DMS114 treated with DMSO at 0.1 percent for 48 hours (cell line): ENCODE data around the gene SLC35E3.
"Not testable (repeated sequence)": the region's sequence is repeated elsewhere in the genome, so short reads cannot be mapped to it uniquely, and the experiment has no call there.

ENCODE experiments used
- DNase-seq: peaks from one replicate; lab custom pipeline; 2025; ENCODE audit not compliant: unreplicated experiment; lab: John Stamatoyannopoulos, UW

Gene SLC35E3

GRCh38 chr12:68793975-68794652 is 48.1 kb downstream of the SLC35E3 start:
- DNase-seq = no peak

- DNase-seq = no peak
Measured at GRCh38 chr12:68794653-68795251, 48.8 kb downstream of the SLC35E3 start.

- no peak for DNase-seq
Measured at GRCh38 chr12:68796399-68796798, 50.4 kb downstream of the SLC35E3 start.

GRCh38 chr12:68798882-68799234 is 52.9 kb downstream of the SLC35E3 start:
- no peak for DNase-seq

- no peak for DNase-seq
Measured at GRCh38 chr12:68800294-68800693, 54.3 kb downstream of the SLC35E3 start.

GRCh38 chr12:68801124-68801523 is 55.1 kb downstream of the SLC35E3 start:
- not testable (repeated sequence) for DNase-seq

- DNase-seq = not testable (repeated sequence)
Measured at GRCh38 chr12:68802372-68802745, 56.4 kb downstream of the SLC35E3 start.

GRCh38 chr12:68802911-68803651 is 57.1 kb downstream of the SLC35E3 start:
- DNase-seq = not testable (repeated sequence)

GRCh38 chr12:68803948-68804656 is 58.1 kb downstream of the SLC35E3 start:
- DNase-seq = no peak

- no peak for DNase-seq
Measured at GRCh38 chr12:68804657-68805591, 58.9 kb downstream of the SLC35E3 start.

- DNase-seq = no peak
Measured at GRCh38 chr12:68805592-68806120, 59.7 kb downstream of the SLC35E3 start.

- no peak for DNase-seq
Measured at GRCh38 chr12:68806488-68807237, 60.7 kb downstream of the SLC35E3 start.

- not testable (repeated sequence) for DNase-seq
Measured at GRCh38 chr12:68807274-68807575, 61.2 kb downstream of the SLC35E3 start.

GRCh38 chr12:68807576-68808387 is 61.8 kb downstream of the SLC35E3 start, which contains the start of gene MDM2:
MDM2 (plus strand) TSS chr12:68808177; CDS start chr12:68808478, 301 bp downstream.
- peak; percentile 71 for DNase-seq

GRCh38 chr12:68808388-68809189 is 62.6 kb downstream of the SLC35E3 start:
- DNase-seq = peak; percentile 62

GRCh38 chr12:68809190-68810026 is 63.4 kb downstream of the SLC35E3 start:
- no peak for DNase-seq

- not testable (repeated sequence) for DNase-seq
Measured at GRCh38 chr12:68810027-68810389, 64.0 kb downstream of the SLC35E3 start.
